H1 (cell line): ENCODE results near the gene CASP9. TPM values are rescaled to one million over a fixed set of nuclear protein-coding genes. Genes with fewer than 3 reads are reported as not detected.

Experiments used
- CBX8 ChIP-seq: fragments of 300-800, 300-1000 bp; sonication (generic); IDR thresholded peaks from 2 replicates; pipeline ENCODE4 v1.7.1; 2016; ENCODE audit warnings: low read depth, low read length, borderline replicate concordance
- EGR1 ChIP-seq: IDR thresholded peaks from 2 replicates; pipeline ENCODE4 v1.6.1; 2011; ENCODE audit warnings: low read depth, low read length, borderline replicate concordance
- MAFK ChIP-seq: IDR thresholded peaks from 2 replicates; pipeline ENCODE4 v1.6.1; 2012; ENCODE audit warnings: low read depth, mild to moderate bottlenecking, improper control_type of control experiment, low read length
- RBBP5 ChIP-seq: IDR thresholded peaks from 2 replicates; pipeline ENCODE4 v1.7.1; 2012; ENCODE audit warnings: low read depth, mild to moderate bottlenecking, inconsistent platforms, low read length, moderate library complexity, borderline replicate concordance
- polyA plus RNA-seq, 7 experiments: library from polyadenylated mRNA; depleted of rRNA in 3 of 7; stranded (reverse) in 5 of 7; unstranded in 2 of 7; fragments of >200 nt in 5 of 7; fragments of 200-250 nt in 2 of 7; gene quantifications; 1 replicate in 5 of 7; 2 replicates in 1 of 7; 4 replicates in 1 of 7; pipeline versions ENCODE4 v1.2.1 to v1.2.3, GENCODE V29; 2011 to 2013; ENCODE audit warnings: missing spikeins in 2 of 7, mixed read lengths in 2 of 7
- total RNA-seq: library from RNA; stranded (reverse); fragmentation: NEBNext Ultra II Directional; extraction: Animal tissue kit (Norgen Biotek cat#: 25700); gene quantifications from 2 replicates; pipeline ENCODE4 v1.2.1, GENCODE V29; 2021

Gene CASP9
- total and polyA plus RNA-seq, 2 of the 8 experiments (the other 6 are each of a cell fraction or from before 2014, with no cell fraction given): 14.8 to 36.3 TPM

DNA sequence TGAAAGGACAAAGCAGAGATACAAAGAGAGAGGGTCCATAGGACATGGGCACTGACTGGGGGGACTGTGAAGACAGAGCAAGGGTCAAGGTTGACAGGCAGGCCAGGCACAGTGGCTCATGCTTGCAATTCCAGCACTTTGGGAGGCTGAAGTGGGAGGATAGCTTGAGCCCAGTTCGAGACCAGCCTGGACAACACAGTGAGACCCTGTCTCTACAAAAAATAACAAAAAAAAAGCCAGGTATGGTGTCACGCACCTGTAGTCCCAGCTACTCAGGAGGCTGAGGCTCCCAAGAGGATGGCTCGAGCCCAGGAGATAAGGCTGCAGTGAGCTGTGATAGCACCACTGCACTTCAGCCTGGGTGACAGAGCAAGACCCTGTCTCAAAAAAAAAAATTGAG, 4.4 kb downstream of the CASP9 start (continued):
- TF ChIP-seq RBBP5: no peak
- TF ChIP-seq MAFK: no peak
- TF ChIP-seq CBX8: no peak
- no peak for TF ChIP-seq EGR1
